GM12891 (cell line): ENCODE measurements around the gene C2. TPM values are rescaled to one million over a fixed set of nuclear protein-coding genes. Genes with fewer than 3 reads are reported as not detected.

ENCODE experiments used
- DNase-seq: peaks from one replicate; pipeline ENCODE4 v3.0.0; 2011; ENCODE audit warnings: low spot score; ENCODE audit not compliant: insufficient read length
- FAIRE-seq: peaks from 2 replicates; lab custom pipeline; 2011; peaks lifted over from hg19 to GRCh38; lab: Jason Lieb, UNC
- PAX5 ChIP-seq: IDR thresholded peaks from 2 replicates; pipeline ENCODE4 v1.6.1; 2011; ENCODE audit warnings: low read length, moderate library complexity, mild to moderate bottlenecking; ENCODE audit not compliant: insufficient read depth, severe bottlenecking
- POLR2A ChIP-seq: IDR thresholded peaks from 2 replicates; pipeline ENCODE4 v1.6.1; 2011; ENCODE audit warnings: low read depth, low read length, control low read depth
- POLR2AphosphoS5 ChIP-seq: IDR thresholded peaks from 2 replicates; pipeline ENCODE4 v1.6.1; 2011; ENCODE audit warnings: low read depth, low read length, control low read depth
- POU2F2 ChIP-seq: IDR thresholded peaks from 2 replicates; pipeline ENCODE4 v1.6.1; 2011; ENCODE audit warnings: low read depth, mild to moderate bottlenecking, control low read depth, low read length, moderate library complexity
- SPI1 ChIP-seq: IDR thresholded peaks from 2 replicates; pipeline ENCODE4 v1.6.1; 2011; ENCODE audit warnings: low read depth, low read length, control low read depth
- TAF1 ChIP-seq: IDR thresholded peaks from 2 replicates; pipeline ENCODE4 v1.6.1; 2011; ENCODE audit warnings: low read depth, low read length, control low read depth
- polyA plus RNA-seq: library from polyadenylated mRNA; unstranded; fragments of >200 nt; gene quantifications from one replicate; pipeline ENCODE4 v1.2.1, GENCODE V29; 2012; ENCODE audit warnings: low read depth, missing spikeins, inconsistent platforms; ENCODE audit not compliant: missing spikeins

Gene C2
- polyA plus RNA-seq: 0.06 TPM

DNA sequence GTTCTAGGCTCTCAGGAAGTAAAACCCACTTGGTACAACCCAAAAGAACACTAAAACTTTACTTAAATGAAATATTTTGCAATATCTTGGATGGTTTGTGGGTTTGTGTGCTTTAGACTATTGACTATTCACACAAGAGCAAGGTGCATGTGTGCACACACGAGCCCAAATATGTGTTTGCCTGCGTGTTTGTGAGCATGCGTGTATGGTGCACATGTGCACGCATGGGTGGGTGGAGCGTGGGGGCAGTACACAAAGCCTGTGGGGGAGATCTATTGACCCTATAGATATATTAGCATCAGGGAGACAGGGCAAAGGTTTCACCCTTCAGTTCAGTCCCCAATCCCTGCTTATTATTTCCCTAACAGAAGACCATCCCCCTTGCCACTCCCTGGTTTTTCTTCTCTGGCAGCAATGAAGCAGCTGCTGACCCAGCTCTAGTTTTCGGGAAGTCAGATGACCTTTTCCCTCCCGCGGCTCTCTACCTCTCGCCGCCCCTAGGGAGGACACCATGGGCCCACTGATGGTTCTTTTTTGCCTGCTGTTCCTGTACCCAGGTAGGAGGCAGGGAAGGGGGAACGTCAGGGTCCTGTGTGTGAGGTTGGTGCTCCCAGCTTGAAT, at the start of gene C2:
TSS of gene C2 (plus strand) at position 476 of the 621 bp plus-strand sequence. CDS start at position 512, 36 bp downstream.
- DNase-seq (no peak), FAIRE-seq (no peak)
- TF ChIP-seq POU2F2: no peak
- no peak for TF ChIP-seq SPI1
- no peak for TF ChIP-seq TAF1
- no peak for TF ChIP-seq POLR2AphosphoS5
- TF ChIP-seq POLR2A: no peak
- no peak for TF ChIP-seq PAX5

DNA sequence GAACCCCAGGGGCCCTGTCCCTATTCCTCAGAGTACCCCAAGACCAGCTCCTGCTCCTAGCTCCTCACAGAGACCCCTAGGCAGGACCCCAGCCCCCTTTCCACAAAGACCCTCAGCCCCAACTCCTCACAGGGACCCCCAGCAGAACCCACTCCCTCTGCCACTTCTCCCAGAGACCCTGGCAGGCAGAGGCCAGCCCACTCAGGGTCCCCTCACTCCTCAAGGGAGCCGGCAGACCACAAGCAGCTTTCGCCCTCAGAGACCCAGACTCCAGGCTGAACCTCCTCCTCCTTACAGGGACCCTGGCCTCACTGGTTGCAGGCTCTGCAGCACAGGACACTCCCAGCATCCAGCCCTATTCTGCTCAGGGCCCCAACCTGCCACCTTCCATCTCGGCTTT, 49.3 kb upstream of the C2 start:
- no peak for FAIRE-seq
- TF ChIP-seq POLR2AphosphoS5 (no peak), PAX5 (no peak), TAF1 (no peak), SPI1 (no peak), POU2F2 (no peak), POLR2A (no peak)
- no peak for DNase-seq

DNA sequence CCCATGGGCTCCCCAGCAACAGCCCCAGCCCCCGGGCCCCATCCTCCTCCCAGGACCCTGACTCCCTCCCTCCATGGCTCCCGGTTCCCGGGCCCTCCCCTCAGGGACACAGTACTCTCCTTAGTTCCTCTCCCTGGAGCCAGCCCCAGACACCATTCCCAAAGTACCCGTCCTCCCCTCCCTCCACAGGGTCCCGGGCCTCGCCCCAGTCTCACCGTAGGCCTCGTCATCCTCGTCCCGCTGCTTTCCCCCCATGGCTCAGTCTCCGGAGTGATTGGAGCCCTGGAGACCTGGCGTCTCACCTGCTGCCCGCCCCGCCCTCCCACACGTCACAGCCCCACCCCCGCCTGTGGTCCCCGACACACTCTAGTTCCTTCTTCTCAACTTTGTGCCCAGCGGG, 48.8 kb upstream of the C2 start, which contains the start of gene SLC44A4:
TSS of gene SLC44A4 (minus strand) at position 272 of the 400 bp plus-strand sequence. CDS start at position 255, 17 bp downstream.
- DNase-seq (no peak), FAIRE-seq (no peak)

DNA sequence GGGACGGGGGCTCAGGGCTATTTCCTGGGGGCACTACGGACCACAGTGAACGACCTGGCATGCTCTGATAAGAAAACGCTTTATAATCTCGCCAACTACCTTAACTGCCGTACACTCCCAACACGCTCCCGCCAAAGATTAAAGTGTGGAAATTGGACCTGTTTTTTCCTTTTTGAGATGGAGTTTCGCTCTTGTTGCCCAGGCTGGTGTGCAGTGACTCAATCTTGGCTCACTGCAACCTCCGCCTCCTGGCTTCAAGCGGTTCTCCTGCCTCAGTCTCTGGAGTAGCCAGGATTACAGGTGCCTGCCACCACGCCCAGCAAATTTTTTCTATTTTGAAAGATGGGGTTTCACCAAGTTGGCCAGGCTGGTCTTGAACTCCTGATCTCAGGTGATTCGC, 48.4 kb upstream of the C2 start:
- DNase-seq: no peak
- no peak for FAIRE-seq
- TF ChIP-seq TAF1: no peak
- no peak for TF ChIP-seq POU2F2
- TF ChIP-seq SPI1: no peak
- TF ChIP-seq POLR2AphosphoS5: no peak
- no peak for TF ChIP-seq POLR2A
- TF ChIP-seq PAX5: no peak

More for the DNA sequence above, 48.8 kb upstream of the C2 start, which contains the start of gene SLC44A4:
- TF ChIP-seq SPI1 (no peak), POLR2AphosphoS5 (no peak), PAX5 (no peak), POU2F2 (no peak), TAF1 (no peak), POLR2A (no peak)

DNA sequence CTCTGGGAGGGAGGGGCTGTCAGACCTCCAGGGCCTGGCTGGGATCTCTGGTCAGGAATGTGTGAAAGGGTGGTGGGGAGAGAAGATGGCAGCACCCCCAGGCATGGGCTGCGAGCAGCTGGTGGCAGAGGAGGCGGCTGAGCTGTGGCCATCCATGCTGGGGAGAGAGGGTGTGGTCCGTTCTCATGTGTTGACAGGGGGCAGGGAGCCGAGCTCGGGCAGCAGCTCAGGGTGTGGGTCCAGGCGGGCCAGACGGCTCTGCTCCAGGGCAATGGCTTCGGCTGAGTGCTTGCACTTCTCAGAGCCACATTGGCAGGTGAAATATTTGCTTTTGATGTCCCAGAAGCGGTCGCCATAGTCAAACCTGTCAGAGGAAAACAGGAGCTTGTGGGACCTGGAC, 47.6 kb upstream of the C2 start:
- DNase-seq: no peak
- no peak for FAIRE-seq

DNA sequence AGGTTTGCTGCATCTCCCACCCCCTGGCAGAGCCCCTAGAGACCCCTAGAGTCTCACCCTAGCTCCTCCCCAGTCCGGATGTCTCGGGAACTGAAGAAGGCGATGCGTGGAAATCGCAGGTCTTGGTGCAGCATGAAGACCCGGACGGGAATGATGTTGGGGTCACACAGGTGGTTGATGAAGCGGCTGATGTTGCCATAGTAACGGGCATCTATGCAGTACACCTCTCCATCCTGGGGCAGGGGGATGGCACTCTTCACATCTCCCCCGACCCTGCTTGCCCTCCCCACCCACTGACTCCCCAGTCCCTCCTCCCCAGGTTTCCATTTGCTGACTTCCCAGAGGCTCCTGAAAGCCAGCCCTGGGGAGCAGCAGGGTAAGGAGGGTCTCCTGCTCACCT, 46.9 kb upstream of the C2 start:
- TF ChIP-seq POLR2AphosphoS5 (no peak), PAX5 (no peak), POLR2A (no peak), POU2F2 (no peak), SPI1 (no peak), TAF1 (no peak)
- DNase-seq (no peak), FAIRE-seq (no peak)

More for the DNA sequence above, 47.6 kb upstream of the C2 start:
- TF ChIP-seq POLR2A (no peak), POU2F2 (no peak), TAF1 (no peak), SPI1 (no peak), PAX5 (no peak), POLR2AphosphoS5 (no peak)

DNA sequence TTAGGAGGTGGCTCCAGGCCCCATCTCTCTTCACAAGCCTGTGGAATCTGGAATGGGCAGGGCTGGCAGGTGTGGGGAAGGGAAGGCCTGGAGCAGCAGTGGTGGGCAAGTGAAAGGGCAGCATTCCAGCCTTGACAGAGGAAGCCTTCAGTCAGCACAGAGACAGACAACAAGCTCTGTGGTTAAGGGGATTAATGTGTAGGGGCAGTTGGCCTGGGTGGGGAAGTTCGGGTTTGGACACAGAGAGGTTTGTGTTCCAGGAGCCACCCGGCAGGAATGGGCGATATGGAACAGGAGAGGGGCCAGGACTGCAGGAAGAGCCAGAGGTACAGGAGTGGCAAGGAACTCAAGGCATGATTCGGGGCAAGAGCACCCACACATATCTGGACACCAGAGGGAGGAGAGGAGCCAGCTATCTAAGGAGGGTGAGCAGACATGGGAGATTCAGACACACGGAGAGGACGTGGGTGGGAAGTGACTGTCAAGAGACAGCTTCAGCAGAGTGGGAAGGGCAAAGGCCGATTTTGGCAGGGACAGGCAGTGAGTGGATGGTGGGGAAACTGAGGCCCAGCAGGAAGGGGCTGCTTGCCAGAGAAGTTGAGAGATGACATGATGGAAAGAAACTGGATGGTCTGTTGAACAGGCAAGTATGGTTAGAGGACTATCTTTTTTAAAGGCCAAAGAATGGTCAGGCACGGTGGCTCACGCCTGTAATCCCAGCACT, 46.2 kb upstream of the C2 start:
- no peak for FAIRE-seq
- no peak for TF ChIP-seq TAF1
- no peak for TF ChIP-seq POLR2A
- TF ChIP-seq POU2F2: no peak
- TF ChIP-seq POLR2AphosphoS5: no peak
- TF ChIP-seq SPI1: no peak
- no peak for TF ChIP-seq PAX5
- DNase-seq: no peak

DNA sequence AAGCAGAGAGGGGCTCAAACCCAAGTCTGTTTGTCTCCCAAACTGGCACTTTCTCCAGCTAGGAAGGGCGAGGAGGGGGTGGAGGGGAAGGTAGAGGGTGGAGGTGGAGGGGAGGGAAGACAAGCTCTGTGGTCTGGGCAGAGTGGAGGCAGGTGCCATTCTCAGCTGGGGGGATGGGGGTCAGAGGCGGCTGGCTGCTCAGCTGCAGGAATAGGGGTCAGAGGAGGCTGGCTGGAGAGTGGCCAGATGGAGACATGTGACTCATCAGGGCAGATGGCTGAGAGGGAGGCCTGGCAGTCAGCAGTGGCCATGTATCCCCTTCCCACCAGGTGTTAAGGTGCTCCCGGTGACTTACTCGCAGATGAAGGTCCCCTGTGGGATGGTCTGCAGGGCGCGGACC, 45.2 kb upstream of the C2 start:
- no peak for FAIRE-seq
- TF ChIP-seq TAF1 (no peak), POLR2A (no peak), POLR2AphosphoS5 (no peak), POU2F2 (no peak), PAX5 (no peak), SPI1 (no peak)
- no peak for DNase-seq

DNA sequence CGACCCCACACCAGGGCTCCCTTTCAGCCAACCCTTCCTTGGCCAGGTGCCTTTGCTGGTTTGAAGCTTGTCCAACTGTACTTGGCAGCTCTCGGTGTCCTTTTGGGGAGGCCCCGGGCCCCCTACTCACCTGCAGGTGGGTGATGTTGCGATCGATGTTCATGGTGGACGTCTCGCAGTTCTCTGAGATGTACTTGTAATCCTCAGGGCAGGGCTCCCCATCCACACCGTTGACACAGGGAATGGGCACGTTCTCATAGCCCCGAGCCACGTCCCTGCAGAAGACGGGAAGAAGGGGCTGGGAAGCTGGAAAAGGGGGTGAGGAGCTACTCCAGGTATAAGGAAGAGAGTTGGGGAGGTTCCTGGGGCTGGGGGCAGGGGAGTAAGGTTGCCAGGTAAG, 43.8 kb upstream of the C2 start:
- FAIRE-seq: no peak
- TF ChIP-seq PAX5 (no peak), SPI1 (no peak), POLR2A (no peak), TAF1 (no peak), POU2F2 (no peak), POLR2AphosphoS5 (no peak)
- no peak for DNase-seq

DNA sequence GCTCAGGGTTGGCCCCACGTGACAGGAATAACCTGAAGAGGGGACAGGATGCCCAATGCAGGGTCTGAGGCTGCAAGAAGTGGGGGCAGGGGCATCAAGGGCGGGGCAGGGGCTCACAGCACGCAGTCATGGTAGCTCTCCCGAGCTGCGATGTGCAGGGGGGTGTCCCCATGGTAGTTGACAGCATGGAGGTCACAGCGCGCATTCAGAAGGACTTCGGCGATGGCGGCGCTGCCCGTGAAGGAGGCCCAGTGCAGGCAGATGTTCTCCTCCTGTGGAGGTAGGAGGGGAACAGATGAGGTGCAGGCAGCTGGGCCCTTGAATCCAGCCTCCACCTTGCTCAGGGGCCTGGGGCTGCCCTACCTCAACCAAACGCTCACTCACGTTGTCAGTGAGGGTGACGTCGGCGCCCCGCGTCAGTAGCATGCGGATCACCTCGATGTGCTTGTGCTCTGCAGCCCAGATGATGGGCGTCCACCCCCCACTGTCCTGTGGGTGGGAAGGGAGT, 42.9 kb upstream of the C2 start:
- TF ChIP-seq POLR2AphosphoS5: no peak
- no peak for TF ChIP-seq TAF1
- no peak for TF ChIP-seq PAX5
- no peak for TF ChIP-seq SPI1
- no peak for TF ChIP-seq POU2F2
- TF ChIP-seq POLR2A: no peak
- DNase-seq: no peak
- FAIRE-seq: no peak
